Liver (tissue), 9 donors: Measurements from ENCODE around the gene GNAI2. TPM values are rescaled to one million over a fixed set of nuclear protein-coding genes. Genes with fewer than 3 reads are reported as not detected.
A peak's percentile ranks its signal among the peaks of the same experiment; 100 is the strongest.

ENCODE experiments used
- DNase-seq: peaks from one replicate; pipeline ENCODE4 v3.0.0-alpha.2; 2017; ENCODE audit warnings: low spot score
- H3K27ac ChIP-seq, 2 donors: one replicate each; pipeline ENCODE4 v1.7.0; 2013; ENCODE audit warnings: inconsistent platforms in 2 of 2, low read length in 2 of 2, control low read depth in 1 of 2, low read depth in 1 of 2, mild to moderate bottlenecking in 1 of 2
- H3K27me3 ChIP-seq, 4 donors: one replicate each; pipeline versions ENCODE4 v1.6.1 to v1.7.0; 2013; ENCODE audit warnings: low read length in 3 of 4, inconsistent platforms in 1 of 4, mild to moderate bottlenecking in 1 of 4, moderate library complexity in 1 of 4; ENCODE audit not compliant: control insufficient read depth in 4 of 4, insufficient read depth in 4 of 4
- H3K36me3 ChIP-seq, 4 donors: one replicate each; pipeline versions ENCODE4 v1.6.1 to v1.7.0; 2013; ENCODE audit warnings: low read length in 3 of 4, mild to moderate bottlenecking in 3 of 4, low read depth in 1 of 4, moderate library complexity in 1 of 4; ENCODE audit not compliant: control insufficient read depth in 4 of 4, insufficient read depth in 3 of 4
- H3K4me1 ChIP-seq, 4 donors: one replicate each; pipeline versions ENCODE4 v1.6.1 to v1.7.0; 2013; ENCODE audit warnings: low read length in 3 of 4, mild to moderate bottlenecking in 3 of 4, moderate library complexity in 1 of 4; ENCODE audit not compliant: control insufficient read depth in 4 of 4, insufficient read depth in 4 of 4
- H3K4me3 ChIP-seq, 3 donors: one replicate each; pipeline versions ENCODE4 v1.6.1 to v1.7.0; 2013; ENCODE audit warnings: low read length in 3 of 3, control low read depth in 1 of 3, low read depth in 1 of 3, mild to moderate bottlenecking in 1 of 3
- H3K9ac ChIP-seq, 2 donors: one replicate each; pipeline ENCODE4 v1.7.0; 2013; ENCODE audit warnings: low read length in 2 of 2, mild to moderate bottlenecking in 2 of 2, moderate library complexity in 2 of 2, control low read depth in 1 of 2, low read depth in 1 of 2
- H3K9me3 ChIP-seq, 4 donors: one replicate each; pipeline versions ENCODE4 v1.6.1 to v1.7.0; 2013; ENCODE audit warnings: low read length in 3 of 4; ENCODE audit not compliant: control insufficient read depth in 4 of 4
- EGR1 ChIP-seq, 2 donors: IDR thresholded peaks; 2 replicates each; pipeline ENCODE4 v1.6.1; 2016 to 2018; ENCODE audit warnings: antibody characterized with exemption in 2 of 2, low read depth in 2 of 2
- FOXA1 ChIP-seq: IDR thresholded peaks from 2 replicates; pipeline ENCODE4 v1.6.1; 2016; ENCODE audit warnings: antibody characterized with exemption
- FOXA2 ChIP-seq: IDR thresholded peaks from 2 replicates; pipeline ENCODE4 v1.6.1; 2016; ENCODE audit warnings: antibody characterized with exemption
- GABPA ChIP-seq, 2 donors: IDR thresholded peaks in 1 of 2; conservative IDR thresholded peaks in 1 of 2; 2 replicates each; pipeline ENCODE4 v1.6.1; 2016; ENCODE audit warnings: antibody characterized with exemption in 2 of 2, mild to moderate bottlenecking in 1 of 2, moderate library complexity in 1 of 2
- HNF4A ChIP-seq, 2 donors: conservative IDR thresholded peaks; 2 replicates each; pipeline ENCODE4 v1.6.1; 2016; ENCODE audit warnings: antibody characterized with exemption in 2 of 2, mild to moderate bottlenecking in 2 of 2
- HNF4G ChIP-seq: IDR thresholded peaks from 2 replicates; pipeline ENCODE4 v1.6.1; 2016; ENCODE audit warnings: antibody characterized with exemption
- JUND ChIP-seq, 2 donors: IDR thresholded peaks; 2 replicates each; pipeline ENCODE4 v1.6.1; 2016; ENCODE audit warnings: antibody characterized with exemption in 2 of 2
- NR2F2 ChIP-seq: IDR thresholded peaks from 2 replicates; pipeline ENCODE4 v1.6.1; 2016; ENCODE audit warnings: antibody characterized with exemption
- RAD21 ChIP-seq, 2 donors: IDR thresholded peaks; 2 replicates each; pipeline ENCODE4 v1.6.1; 2016; ENCODE audit warnings: antibody characterized with exemption in 2 of 2, mild to moderate bottlenecking in 2 of 2
- RXRA ChIP-seq, 2 donors: IDR thresholded peaks; 2 replicates each; pipeline ENCODE4 v1.6.1; 2017 to 2018; ENCODE audit warnings: antibody characterized with exemption in 2 of 2, mild to moderate bottlenecking in 1 of 2
- SP1 ChIP-seq: IDR thresholded peaks from 2 replicates; pipeline ENCODE4 v1.6.1; 2018; ENCODE audit warnings: antibody characterized with exemption, mild to moderate bottlenecking
- TAF1 ChIP-seq: conservative IDR thresholded peaks from 2 replicates; pipeline ENCODE4 v1.6.1; 2016; ENCODE audit warnings: antibody characterized with exemption, mild to moderate bottlenecking
- YY1 ChIP-seq: IDR thresholded peaks from 2 replicates; pipeline ENCODE4 v1.6.1; 2016; ENCODE audit warnings: antibody characterized with exemption, mild to moderate bottlenecking
- WGBS: extraction: QIAGEN DNeasy Blood & Tissue Kit; methylation state at CpG from one replicate; pipeline ENCODE4 v1.1.7; 2013; 5-methylcytosine and 5-hydroxymethylcytosine counted together
- polyA plus RNA-seq, 2 donors: library from polyadenylated mRNA; stranded (reverse) in 1 of 2; unstranded in 1 of 2; fragments of 200-250 nt in 1 of 2; fragments of >200 nt in 1 of 2; fragmentation: Nextera tagmentation in 1 of 2; extraction: Ambion mirVana in 1 of 2; gene quantifications; one replicate each; pipeline versions ENCODE4 v1.2.1 to v1.2.3, GENCODE V29; 2013 to 2015
- total RNA-seq, 2 donors: library from RNA; depleted of rRNA; stranded (reverse); fragments of >200 nt; gene quantifications; one replicate each; pipeline ENCODE4 v1.2.3, GENCODE V29; 2014
- TF ChIP-seq, protein P1 (sequence below): IDR thresholded peaks from 2 replicates; pipeline ENCODE4 v1.6.1; 2016; ENCODE audit warnings: antibody characterized with exemption
- TF ChIP-seq, protein P2 (sequence below): IDR thresholded peaks from 2 replicates; pipeline ENCODE4 v1.6.1; 2016; ENCODE audit warnings: antibody characterized with exemption
- TF ChIP-seq, protein P3 (sequence below): fragments of 150-350 bp; IDR thresholded peaks from 2 replicates; pipeline ENCODE4 v1.5.1; 2017; ENCODE audit warnings: improper control_type of control experiment, low read depth, low read length; ENCODE audit not compliant: missing input control
- TF ChIP-seq, protein P4 (sequence below): IDR thresholded peaks from 2 replicates; pipeline ENCODE4 v1.6.1; 2016; ENCODE audit warnings: antibody characterized with exemption, mild to moderate bottlenecking
- donor health status: healthy.
- donor health status: healthy.
- donor health status: healthy.
- donor health status: healthy.
- donor health status: healthy.

The GNAI2 gene
- total and polyA plus RNA-seq, 4 donors, result 58.3 to 86.3 (median 62.3) TPM

DNA sequence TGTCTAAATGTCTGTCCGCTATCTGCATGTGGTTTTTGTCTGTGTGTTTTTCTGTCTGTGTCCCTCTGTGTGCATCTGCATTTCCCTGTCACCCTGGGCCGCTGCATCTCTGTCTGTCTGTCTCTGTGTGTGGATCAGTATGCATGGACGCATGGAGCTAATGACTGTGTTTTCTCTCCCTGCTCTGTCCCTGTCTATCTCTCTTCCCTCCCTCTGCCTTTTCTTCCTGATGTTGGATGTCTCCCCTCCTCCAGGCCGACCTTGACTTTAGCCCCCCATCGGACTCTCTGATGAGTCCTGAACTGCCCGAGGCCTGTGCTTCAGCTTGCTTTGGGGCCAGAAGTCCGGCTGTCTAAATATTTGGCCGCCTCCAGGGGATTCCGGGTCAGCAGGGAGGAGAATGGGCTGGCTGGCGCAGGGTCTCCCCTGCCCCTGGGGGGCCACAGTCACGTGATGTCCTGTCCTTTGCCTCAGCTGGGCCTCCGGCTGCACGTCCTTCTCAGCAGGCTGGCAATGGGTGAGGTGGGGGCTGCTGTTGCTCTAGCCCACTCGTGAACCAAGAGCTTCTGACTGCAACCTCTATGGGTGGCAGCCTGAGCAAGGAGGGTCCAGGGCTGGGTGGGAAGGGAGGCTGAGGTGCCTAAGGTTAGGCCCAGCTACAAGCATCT lies 27.2 kb upstream of the GNAI2 start:
- Histone ChIP-seq H3K9me3 (no peaks in the 10 kb centered on the region), H3K4me1 (peaks cover 39 to 88% (median 76%) of the 10 kb centered on the region in 4 donors), H3K36me3 (no peaks in the 10 kb centered on the region), H3K9ac (peak overlapping the region; percentile 1 to 85), H3K4me3 (peak overlapping the region in 2 of 3 donors; percentile 20 to 29), H3K27me3 (no peaks in the 10 kb centered on the region), H3K27ac (peak overlapping the region; percentile 76 to 95)
- TF ChIP-seq HNF4A (conservative IDR thresholded peaks at IDR 0.05), result peak; percentile 75 to 83
- TF ChIP-seq RAD21 (IDR thresholded peaks at IDR 0.05), result peak in 1 of 2 donors; percentile 5
- peak; percentile 53 to 74 for TF ChIP-seq RXRA (IDR thresholded peaks at IDR 0.05)
- peak; percentile 55 for TF ChIP-seq SP1
- TF ChIP-seq HNF4G, result peak; percentile 25
- TF ChIP-seq, protein P1, sequence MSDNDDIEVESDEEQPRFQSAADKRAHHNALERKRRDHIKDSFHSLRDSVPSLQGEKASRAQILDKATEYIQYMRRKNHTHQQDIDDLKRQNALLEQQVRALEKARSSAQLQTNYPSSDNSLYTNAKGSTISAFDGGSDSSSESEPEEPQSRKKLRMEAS, result no peak
- DNase-seq, result peak; percentile 62
- WGBS, result 37% methylated on average over 14 of the region's 14 CpGs

DNA sequence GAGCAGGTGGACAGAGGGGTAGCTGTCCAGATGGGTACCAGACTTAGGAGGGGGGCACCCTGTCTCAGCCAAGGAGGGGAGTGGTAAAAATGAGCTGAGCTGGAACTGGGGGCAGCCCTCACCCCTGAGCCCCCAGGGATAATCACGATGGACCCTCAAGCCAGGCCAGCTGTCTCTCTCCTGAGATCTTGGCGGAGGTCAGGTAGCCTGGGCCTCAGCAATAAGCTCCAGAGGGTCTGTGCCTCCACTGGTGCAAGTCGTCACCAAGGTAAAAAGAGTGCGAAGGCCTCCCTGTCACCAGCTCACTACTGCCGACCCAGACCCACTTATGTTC lies 25.9 kb upstream of the GNAI2 start:
- TF ChIP-seq, protein P1, result no peak
- no peak for TF ChIP-seq RXRA (IDR thresholded peaks at IDR 0.05)
- TF ChIP-seq TAF1, result no peak
- peak overlapping the region; percentile 5 to 36 for H3K9ac ChIP-seq
- no peak overlapping the region for H3K4me3 ChIP-seq
- H3K36me3 ChIP-seq, result no peaks in the 10 kb centered on the region
- peaks cover 30 to 90% (median 78%) of the 10 kb centered on the region in 4 donors for H3K4me1 ChIP-seq
- H3K27ac ChIP-seq, result peak overlapping the region; percentile 87 to 95
- WGBS, result 47% methylated on average over 5 of the region's 5 CpGs
- no peaks in the 10 kb centered on the region for H3K9me3 ChIP-seq
- H3K27me3 ChIP-seq, result no peaks in the 10 kb centered on the region
- no peak for DNase-seq

DNA sequence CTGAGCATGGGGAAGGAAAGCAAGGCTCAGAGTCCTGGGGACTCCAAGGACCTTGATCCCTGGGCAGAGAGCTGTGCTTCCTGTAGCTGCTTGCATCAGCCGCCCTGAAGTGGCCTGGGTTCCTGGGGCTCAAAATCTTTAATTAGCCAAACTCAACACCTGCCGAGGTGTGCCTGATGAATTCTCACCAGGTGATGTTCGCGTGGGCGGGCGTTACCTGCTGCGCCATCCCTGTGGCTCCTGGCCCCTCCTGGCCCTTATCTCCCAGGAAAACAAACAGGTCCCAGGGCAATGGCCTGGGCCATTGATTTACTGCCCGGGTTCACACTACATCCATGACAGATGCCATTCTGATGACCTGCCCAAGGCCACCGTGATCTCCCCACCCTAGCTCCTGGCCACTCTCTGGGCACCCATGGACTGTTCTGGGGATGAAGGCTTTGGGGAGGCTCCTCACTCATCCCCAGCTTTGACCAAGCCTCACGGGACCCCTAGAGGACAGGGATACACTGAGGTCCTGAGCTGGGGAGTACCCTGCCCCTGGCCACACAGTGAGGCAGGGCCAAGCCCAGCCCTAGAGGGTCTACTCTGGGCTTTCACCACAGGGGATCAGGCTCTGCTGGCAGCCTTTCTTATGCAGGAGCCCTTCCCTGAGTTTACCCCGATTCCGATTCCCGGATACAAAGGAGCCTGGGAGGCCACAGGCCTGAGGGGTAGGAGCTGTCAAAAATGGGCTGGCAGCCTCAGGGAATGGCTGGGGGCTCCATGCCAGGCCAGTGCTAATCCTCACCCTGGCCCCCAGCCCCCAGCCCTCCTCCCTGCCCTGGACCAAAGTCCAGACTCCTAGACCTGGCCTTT lies 25.3 kb upstream of the GNAI2 start:
- 34% methylated on average over 13 of the region's 13 CpGs for WGBS
- peak; percentile 56 for DNase-seq
- Histone ChIP-seq H3K9ac (peak overlapping the region in 1 of 2 donors; percentile 36), H3K36me3 (peaks cover 0 to 3% (median 0%) of the 10 kb centered on the region in 4 donors), H3K4me3 (no peak overlapping the region), H3K9me3 (no peaks in the 10 kb centered on the region), H3K27me3 (no peaks in the 10 kb centered on the region), H3K4me1 (peaks cover 30 to 88% (median 79%) of the 10 kb centered on the region in 4 donors), H3K27ac (peak overlapping the region; percentile 87 to 95)
- TF ChIP-seq NR2F2 (peak; percentile 60), FOXA1 (no peak), FOXA2 (peak; percentile 54), HNF4A (conservative IDR thresholded peaks at IDR 0.05) (peak; percentile 91 to 95), EGR1 (IDR thresholded peaks at IDR 0.05; ENCODE audit: low read depth in 2 of 2) (peak; percentile 97), RXRA (IDR thresholded peaks at IDR 0.05) (peak; percentile 97 to 98), TAF1 (peak; percentile 36), GABPA (IDR thresholded peaks at IDR 0.05 in 1 of 2, conservative IDR thresholded peaks at IDR 0.05 in 1 of 2) (no peak), RAD21 (IDR thresholded peaks at IDR 0.05) (peak in 1 of 2 donors; percentile 20), JUND (IDR thresholded peaks at IDR 0.05) (peak in 1 of 2 donors; percentile 49), YY1 (peak; percentile 92), SP1 (peak; percentile 82), HNF4G (peak; percentile 91)
- TF ChIP-seq, protein P2, sequence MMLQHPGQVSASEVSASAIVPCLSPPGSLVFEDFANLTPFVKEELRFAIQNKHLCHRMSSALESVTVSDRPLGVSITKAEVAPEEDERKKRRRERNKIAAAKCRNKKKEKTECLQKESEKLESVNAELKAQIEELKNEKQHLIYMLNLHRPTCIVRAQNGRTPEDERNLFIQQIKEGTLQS, result peak; percentile 14
- TF ChIP-seq, protein P1, result peak; percentile 74
- TF ChIP-seq, protein P3, sequence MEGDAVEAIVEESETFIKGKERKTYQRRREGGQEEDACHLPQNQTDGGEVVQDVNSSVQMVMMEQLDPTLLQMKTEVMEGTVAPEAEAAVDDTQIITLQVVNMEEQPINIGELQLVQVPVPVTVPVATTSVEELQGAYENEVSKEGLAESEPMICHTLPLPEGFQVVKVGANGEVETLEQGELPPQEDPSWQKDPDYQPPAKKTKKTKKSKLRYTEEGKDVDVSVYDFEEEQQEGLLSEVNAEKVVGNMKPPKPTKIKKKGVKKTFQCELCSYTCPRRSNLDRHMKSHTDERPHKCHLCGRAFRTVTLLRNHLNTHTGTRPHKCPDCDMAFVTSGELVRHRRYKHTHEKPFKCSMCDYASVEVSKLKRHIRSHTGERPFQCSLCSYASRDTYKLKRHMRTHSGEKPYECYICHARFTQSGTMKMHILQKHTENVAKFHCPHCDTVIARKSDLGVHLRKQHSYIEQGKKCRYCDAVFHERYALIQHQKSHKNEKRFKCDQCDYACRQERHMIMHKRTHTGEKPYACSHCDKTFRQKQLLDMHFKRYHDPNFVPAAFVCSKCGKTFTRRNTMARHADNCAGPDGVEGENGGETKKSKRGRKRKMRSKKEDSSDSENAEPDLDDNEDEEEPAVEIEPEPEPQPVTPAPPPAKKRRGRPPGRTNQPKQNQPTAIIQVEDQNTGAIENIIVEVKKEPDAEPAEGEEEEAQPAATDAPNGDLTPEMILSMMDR, result no peak
- TF ChIP-seq, protein P4, sequence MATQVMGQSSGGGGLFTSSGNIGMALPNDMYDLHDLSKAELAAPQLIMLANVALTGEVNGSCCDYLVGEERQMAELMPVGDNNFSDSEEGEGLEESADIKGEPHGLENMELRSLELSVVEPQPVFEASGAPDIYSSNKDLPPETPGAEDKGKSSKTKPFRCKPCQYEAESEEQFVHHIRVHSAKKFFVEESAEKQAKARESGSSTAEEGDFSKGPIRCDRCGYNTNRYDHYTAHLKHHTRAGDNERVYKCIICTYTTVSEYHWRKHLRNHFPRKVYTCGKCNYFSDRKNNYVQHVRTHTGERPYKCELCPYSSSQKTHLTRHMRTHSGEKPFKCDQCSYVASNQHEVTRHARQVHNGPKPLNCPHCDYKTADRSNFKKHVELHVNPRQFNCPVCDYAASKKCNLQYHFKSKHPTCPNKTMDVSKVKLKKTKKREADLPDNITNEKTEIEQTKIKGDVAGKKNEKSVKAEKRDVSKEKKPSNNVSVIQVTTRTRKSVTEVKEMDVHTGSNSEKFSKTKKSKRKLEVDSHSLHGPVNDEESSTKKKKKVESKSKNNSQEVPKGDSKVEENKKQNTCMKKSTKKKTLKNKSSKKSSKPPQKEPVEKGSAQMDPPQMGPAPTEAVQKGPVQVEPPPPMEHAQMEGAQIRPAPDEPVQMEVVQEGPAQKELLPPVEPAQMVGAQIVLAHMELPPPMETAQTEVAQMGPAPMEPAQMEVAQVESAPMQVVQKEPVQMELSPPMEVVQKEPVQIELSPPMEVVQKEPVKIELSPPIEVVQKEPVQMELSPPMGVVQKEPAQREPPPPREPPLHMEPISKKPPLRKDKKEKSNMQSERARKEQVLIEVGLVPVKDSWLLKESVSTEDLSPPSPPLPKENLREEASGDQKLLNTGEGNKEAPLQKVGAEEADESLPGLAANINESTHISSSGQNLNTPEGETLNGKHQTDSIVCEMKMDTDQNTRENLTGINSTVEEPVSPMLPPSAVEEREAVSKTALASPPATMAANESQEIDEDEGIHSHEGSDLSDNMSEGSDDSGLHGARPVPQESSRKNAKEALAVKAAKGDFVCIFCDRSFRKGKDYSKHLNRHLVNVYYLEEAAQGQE, result no peak
